ENCODE data around the gene GNAQ.

The GNAQ gene

GRCh38 chr9:77935974-77936373, 95.6 kb downstream of the GNAQ start:
- Histone ChIP-seq H3K9ac (ENCODE audit: low read length in 5 of 5) (no peak overlapping the region), H3K36me3 (ENCODE audit: control insufficient read depth in 5 of 5, insufficient read depth in 5 of 5, low read length in 5 of 5) (no peaks in the 10 kb centered on the region), H3K4me1 (ENCODE audit: control insufficient read depth in 5 of 5, insufficient read depth in 5 of 5, low read length in 5 of 5) (peaks cover 0 to 2% (median 0%) of the 10 kb centered on the region in 5 donors), H3K4me3 (ENCODE audit: low read depth in 1 of 5, low read length in 5 of 5) (no peak overlapping the region), H3K9me3 (ENCODE audit: control insufficient read depth in 5 of 5, low read length in 5 of 5) (no peaks in the 10 kb centered on the region), H3K27ac (ENCODE audit: low read depth, low read length) (no peak overlapping the region), H3K27me3 (ENCODE audit: control insufficient read depth in 5 of 5, insufficient read depth in 4 of 5, low read length in 5 of 5) (no peaks in the 10 kb centered on the region)

GRCh38 chr9:77935211-77935610, 96.4 kb downstream of the GNAQ start:
- Histone ChIP-seq H3K9me3 (ENCODE audit: control insufficient read depth in 5 of 5, low read length in 5 of 5) (no peaks in the 10 kb centered on the region), H3K27ac (ENCODE audit: low read depth, low read length) (no peak overlapping the region), H3K4me1 (ENCODE audit: control insufficient read depth in 5 of 5, insufficient read depth in 5 of 5, low read length in 5 of 5) (peaks cover 0 to 2% (median 0%) of the 10 kb centered on the region in 5 donors), H3K9ac (ENCODE audit: low read length in 5 of 5) (no peak overlapping the region), H3K27me3 (ENCODE audit: control insufficient read depth in 5 of 5, insufficient read depth in 4 of 5, low read length in 5 of 5) (no peaks in the 10 kb centered on the region), H3K4me3 (ENCODE audit: low read depth in 1 of 5, low read length in 5 of 5) (no peak overlapping the region), H3K36me3 (ENCODE audit: control insufficient read depth in 5 of 5, insufficient read depth in 5 of 5, low read length in 5 of 5) (no peaks in the 10 kb centered on the region)

- H3K27me3 ChIP-seq (ENCODE audit: control insufficient read depth in 5 of 5, insufficient read depth in 4 of 5, low read length in 5 of 5) = no peaks in the 10 kb centered on the region
- H3K27ac ChIP-seq (ENCODE audit: low read depth, low read length) = no peak overlapping the region
- H3K4me3 ChIP-seq (ENCODE audit: low read depth in 1 of 5, low read length in 5 of 5) = no peak overlapping the region
- no peaks in the 10 kb centered on the region for H3K9me3 ChIP-seq (ENCODE audit: control insufficient read depth in 5 of 5, low read length in 5 of 5)
- peaks cover 0 to 1% (median 0%) of the 10 kb centered on the region in 5 donors for H3K4me1 ChIP-seq (ENCODE audit: control insufficient read depth in 5 of 5, insufficient read depth in 5 of 5, low read length in 5 of 5)
- no peak overlapping the region for H3K9ac ChIP-seq (ENCODE audit: low read length in 5 of 5)
- no peaks in the 10 kb centered on the region for H3K36me3 ChIP-seq (ENCODE audit: control insufficient read depth in 5 of 5, insufficient read depth in 5 of 5, low read length in 5 of 5)
These were observed 97.6 kb downstream of the GNAQ start for GRCh38 chr9:77933976-77934375.

GRCh38 chr9:77933019-77933418, 98.6 kb downstream of the GNAQ start:
- H3K36me3 ChIP-seq (ENCODE audit: control insufficient read depth in 5 of 5, insufficient read depth in 5 of 5, low read length in 5 of 5) = no peaks in the 10 kb centered on the region
- no peak overlapping the region for H3K9ac ChIP-seq (ENCODE audit: low read length in 5 of 5)
- no peaks in the 10 kb centered on the region for H3K9me3 ChIP-seq (ENCODE audit: control insufficient read depth in 5 of 5, low read length in 5 of 5)
- H3K4me1 ChIP-seq (ENCODE audit: control insufficient read depth in 5 of 5, insufficient read depth in 5 of 5, low read length in 5 of 5) = no peaks in the 10 kb centered on the region
- H3K4me3 ChIP-seq (ENCODE audit: low read depth in 1 of 5, low read length in 5 of 5) = no peak overlapping the region
- H3K27ac ChIP-seq (ENCODE audit: low read depth, low read length) = no peak overlapping the region
- H3K27me3 ChIP-seq (ENCODE audit: control insufficient read depth in 5 of 5, insufficient read depth in 4 of 5, low read length in 5 of 5) = no peaks in the 10 kb centered on the region

GRCh38 chr9:77929942-77930341, 101.7 kb downstream of the GNAQ start:
- Histone ChIP-seq H3K4me1 (ENCODE audit: control insufficient read depth in 5 of 5, insufficient read depth in 5 of 5, low read length in 5 of 5) (peaks cover 0 to 12% (median 4%) of the 10 kb centered on the region in 5 donors), H3K9ac (ENCODE audit: low read length in 5 of 5) (no peak overlapping the region), H3K27me3 (ENCODE audit: control insufficient read depth in 5 of 5, insufficient read depth in 4 of 5, low read length in 5 of 5) (no peaks in the 10 kb centered on the region), H3K36me3 (ENCODE audit: control insufficient read depth in 5 of 5, insufficient read depth in 5 of 5, low read length in 5 of 5) (no peaks in the 10 kb centered on the region), H3K27ac (ENCODE audit: low read depth, low read length) (no peak overlapping the region), H3K9me3 (ENCODE audit: control insufficient read depth in 5 of 5, low read length in 5 of 5) (no peaks in the 10 kb centered on the region), H3K4me3 (ENCODE audit: low read depth in 1 of 5, low read length in 5 of 5) (no peak overlapping the region)

GRCh38 chr9:77927265-77927664, 104.3 kb downstream of the GNAQ start:
- H3K4me1 ChIP-seq (ENCODE audit: control insufficient read depth in 5 of 5, insufficient read depth in 5 of 5, low read length in 5 of 5) = peaks cover 0 to 18% (median 8%) of the 10 kb centered on the region in 5 donors
- no peaks in the 10 kb centered on the region for H3K36me3 ChIP-seq (ENCODE audit: control insufficient read depth in 5 of 5, insufficient read depth in 5 of 5, low read length in 5 of 5)
- no peaks in the 10 kb centered on the region for H3K27me3 ChIP-seq (ENCODE audit: control insufficient read depth in 5 of 5, insufficient read depth in 4 of 5, low read length in 5 of 5)
- H3K27ac ChIP-seq (ENCODE audit: low read depth, low read length) = no peak overlapping the region
- no peaks in the 10 kb centered on the region for H3K9me3 ChIP-seq (ENCODE audit: control insufficient read depth in 5 of 5, low read length in 5 of 5)
- H3K4me3 ChIP-seq (ENCODE audit: low read depth in 1 of 5, low read length in 5 of 5) = no peak overlapping the region
- no peak overlapping the region for H3K9ac ChIP-seq (ENCODE audit: low read length in 5 of 5)

- no peak overlapping the region for H3K4me3 ChIP-seq (ENCODE audit: low read depth in 1 of 5, low read length in 5 of 5)
- no peak overlapping the region for H3K9ac ChIP-seq (ENCODE audit: low read length in 5 of 5)
- no peak overlapping the region for H3K27ac ChIP-seq (ENCODE audit: low read depth, low read length)
- H3K27me3 ChIP-seq (ENCODE audit: control insufficient read depth in 5 of 5, insufficient read depth in 4 of 5, low read length in 5 of 5) = no peaks in the 10 kb centered on the region
- H3K4me1 ChIP-seq (ENCODE audit: control insufficient read depth in 5 of 5, insufficient read depth in 5 of 5, low read length in 5 of 5) = peaks cover 0 to 19% (median 10%) of the 10 kb centered on the region in 5 donors
- H3K36me3 ChIP-seq (ENCODE audit: control insufficient read depth in 5 of 5, insufficient read depth in 5 of 5, low read length in 5 of 5) = peaks cover 0 to 3% (median 0%) of the 10 kb centered on the region in 5 donors
- no peaks in the 10 kb centered on the region for H3K9me3 ChIP-seq (ENCODE audit: control insufficient read depth in 5 of 5, low read length in 5 of 5)
These were observed 105.2 kb downstream of the GNAQ start for GRCh38 chr9:77926371-77926878.

GRCh38 chr9:77922591-77922990, 109.0 kb downstream of the GNAQ start:
- Histone ChIP-seq H3K9me3 (ENCODE audit: control insufficient read depth in 5 of 5, low read length in 5 of 5) (no peaks in the 10 kb centered on the region), H3K4me1 (ENCODE audit: control insufficient read depth in 5 of 5, insufficient read depth in 5 of 5, low read length in 5 of 5) (peaks cover 0 to 23% (median 13%) of the 10 kb centered on the region in 5 donors), H3K36me3 (ENCODE audit: control insufficient read depth in 5 of 5, insufficient read depth in 5 of 5, low read length in 5 of 5) (peaks cover 2 to 15% (median 14%) of the 10 kb centered on the region in 5 donors), H3K9ac (ENCODE audit: low read length in 5 of 5) (no peak overlapping the region), H3K27ac (ENCODE audit: low read depth, low read length) (no peak overlapping the region), H3K27me3 (ENCODE audit: control insufficient read depth in 5 of 5, insufficient read depth in 4 of 5, low read length in 5 of 5) (no peaks in the 10 kb centered on the region), H3K4me3 (ENCODE audit: low read depth in 1 of 5, low read length in 5 of 5) (no peak overlapping the region)

- no peaks in the 10 kb centered on the region for H3K9me3 ChIP-seq (ENCODE audit: control insufficient read depth in 5 of 5, low read length in 5 of 5)
- no peak overlapping the region for H3K4me3 ChIP-seq (ENCODE audit: low read depth in 1 of 5, low read length in 5 of 5)
- peaks cover 2 to 15% (median 14%) of the 10 kb centered on the region in 5 donors for H3K36me3 ChIP-seq (ENCODE audit: control insufficient read depth in 5 of 5, insufficient read depth in 5 of 5, low read length in 5 of 5)
- H3K27me3 ChIP-seq (ENCODE audit: control insufficient read depth in 5 of 5, insufficient read depth in 4 of 5, low read length in 5 of 5) = no peaks in the 10 kb centered on the region
- H3K9ac ChIP-seq (ENCODE audit: low read length in 5 of 5) = no peak overlapping the region
- H3K27ac ChIP-seq (ENCODE audit: low read depth, low read length) = no peak overlapping the region
- peaks cover 0 to 13% (median 6%) of the 10 kb centered on the region in 5 donors for H3K4me1 ChIP-seq (ENCODE audit: control insufficient read depth in 5 of 5, insufficient read depth in 5 of 5, low read length in 5 of 5)
These were observed 113.8 kb downstream of the GNAQ start for GRCh38 chr9:77917800-77918199.

GRCh38 chr9:77916820-77917219, 114.8 kb downstream of the GNAQ start:
- Histone ChIP-seq H3K27me3 (ENCODE audit: control insufficient read depth in 5 of 5, insufficient read depth in 4 of 5, low read length in 5 of 5) (no peaks in the 10 kb centered on the region), H3K9ac (ENCODE audit: low read length in 5 of 5) (no peak overlapping the region), H3K36me3 (ENCODE audit: control insufficient read depth in 5 of 5, insufficient read depth in 5 of 5, low read length in 5 of 5) (peaks cover 2 to 14% (median 11%) of the 10 kb centered on the region in 5 donors), H3K4me1 (ENCODE audit: control insufficient read depth in 5 of 5, insufficient read depth in 5 of 5, low read length in 5 of 5) (peaks cover 0 to 10% (median 6%) of the 10 kb centered on the region in 5 donors), H3K9me3 (ENCODE audit: control insufficient read depth in 5 of 5, low read length in 5 of 5) (no peaks in the 10 kb centered on the region), H3K4me3 (ENCODE audit: low read depth in 1 of 5, low read length in 5 of 5) (no peak overlapping the region), H3K27ac (ENCODE audit: low read depth, low read length) (no peak overlapping the region)
